ENCODE data around the gene LEF1.

GRCh38 chr4:108210989-108211835 is 42.5 kb upstream of the LEF1 start:
- TF ChIP-seq CTCF (IDR thresholded peaks at IDR 0.05) (no peak), POLR2A (IDR thresholded peaks at IDR 0.05) (no peak)
